ENCODE data around the gene GTF2IRD1. TPM values are rescaled to one million over a fixed set of nuclear protein-coding genes. Genes with fewer than 3 reads are reported as not detected.

Gene GTF2IRD1
- total and polyA plus RNA-seq, 2 of the 4 experiments (the other 2 are of a cell fraction): 4.1 to 21.9 TPM

DNA sequence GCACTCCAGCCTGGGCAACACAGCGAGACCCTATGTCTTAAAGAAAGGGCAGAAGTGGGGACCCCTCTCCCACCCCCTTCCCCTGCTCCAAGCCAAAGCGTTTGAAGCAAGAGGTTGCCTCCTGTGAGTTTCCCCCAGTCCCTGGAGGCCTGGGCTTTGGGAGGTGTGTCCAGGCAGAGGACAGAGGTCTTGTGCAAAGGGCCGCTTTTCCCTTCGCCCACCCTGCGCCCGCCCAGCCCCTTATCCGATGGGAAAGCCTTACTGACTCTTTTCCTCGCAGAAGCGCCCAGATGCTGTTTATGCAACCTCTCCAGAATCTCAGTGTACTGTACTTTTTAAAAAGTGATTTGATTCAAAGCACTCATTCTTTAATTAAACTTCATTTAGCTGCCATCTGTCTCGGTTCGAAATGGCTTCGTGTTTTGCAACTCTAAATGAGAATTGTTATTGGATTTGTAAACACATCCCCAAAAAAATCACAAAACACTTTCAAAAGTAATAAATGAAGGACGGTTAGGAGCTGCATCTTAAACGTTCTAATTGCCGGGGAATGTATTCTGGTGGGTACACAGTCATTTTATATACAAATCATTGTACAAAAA is 153.3 kb downstream of the GTF2IRD1 start (continued):
- no peak for TF ChIP-seq MAZ (IDR thresholded peaks at IDR 0.05; ENCODE audit: borderline replicate concordance, low read depth, low read length)

DNA sequence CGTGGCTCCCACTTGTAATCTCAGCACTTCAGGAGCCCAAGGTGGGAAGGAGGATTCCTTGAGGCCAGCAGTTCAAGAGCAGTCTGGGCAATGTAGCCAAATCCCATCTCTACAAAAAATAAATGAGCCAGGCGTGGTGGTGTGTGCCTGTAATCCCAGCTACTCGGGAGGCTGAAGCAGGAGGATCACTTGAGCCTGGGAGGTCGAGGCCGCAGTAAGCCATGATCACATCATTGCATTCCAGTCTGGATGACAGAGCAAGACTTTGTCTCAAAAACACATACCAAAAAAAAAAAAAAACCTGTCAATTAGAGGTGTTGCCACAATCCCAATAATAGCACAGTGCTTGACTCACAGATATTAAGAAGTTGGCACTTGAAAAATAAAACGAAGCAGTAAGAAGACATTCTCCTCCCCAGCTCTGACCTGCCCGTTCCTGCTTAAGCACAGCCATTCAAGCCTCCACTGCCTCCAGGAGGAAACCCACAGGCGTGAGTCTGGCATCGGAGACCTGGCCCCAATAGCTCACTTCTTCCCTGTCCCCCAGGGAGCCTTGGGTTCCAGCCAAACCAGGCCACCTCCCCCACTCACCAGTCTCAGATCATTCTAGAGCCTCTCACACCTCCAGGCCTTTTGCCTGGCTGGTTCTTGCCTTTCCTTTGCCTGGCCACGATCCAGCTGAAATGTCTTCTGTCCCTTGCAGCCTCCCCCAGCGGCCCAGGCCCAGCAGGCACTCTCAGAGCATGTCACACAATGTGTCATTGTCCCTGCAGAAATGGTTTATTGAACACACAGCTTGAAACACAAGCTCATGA is 158.5 kb downstream of the GTF2IRD1 start:
- no peak overlapping the region for H3K9ac ChIP-seq (ENCODE audit: low read depth, low read length)
- H2BK120ac ChIP-seq (ENCODE audit: low read depth, low read length): no peak overlapping the region
- no peak overlapping the region for H2BK20ac ChIP-seq (ENCODE audit: low read depth, low read length)
- ATAC-seq (ENCODE audit: low read depth): no peak
- no TSS peak for BruUV-seq (replicated peaks)
- no peak overlapping the region for H3K4me3 ChIP-seq (ENCODE audit: insufficient read depth, low read depth, low read length)
- WGBS, 2 experiments (ENCODE audit: extremely low coverage in 2 of 2, insufficient read length in 1 of 2): 48% methylated on average over 4 of the region's 11 CpGs; no CpG with 5 or more reads in 1 of the 2 experiments
- no peaks in the 10 kb centered on the region for H3K9me1 ChIP-seq (ENCODE audit: insufficient read depth, low read length)
- H2AFZ ChIP-seq (replicated peaks; ENCODE audit: low read length, poor library complexity): peak overlapping the region; percentile 60
- no peak overlapping the region for H3K4ac ChIP-seq (ENCODE audit: low read depth, low read length)
- H3K9me3 ChIP-seq (ENCODE audit: control insufficient read depth, insufficient read depth, low read length): no peaks in the 10 kb centered on the region
- ChIA-PET CTCF (interaction anchor here (0.6 kb wide), 1 partner anchor 125 kb away, joined by 4 read pairs; no protein-coding TSS in a partner anchor), POLR2A (ENCODE audit: unreplicated experiment) (no interaction called here)
- no peak overlapping the region for H4K91ac ChIP-seq (ENCODE audit: insufficient read depth, low read depth, low read length)
- no peak overlapping the region for H4K8ac ChIP-seq (ENCODE audit: low read depth in 2 of 2, low read length in 2 of 2)
- no peak overlapping the region for H2BK15ac ChIP-seq (ENCODE audit: low read depth, low read length)
- no peak overlapping the region for H2AK9ac ChIP-seq (replicated peaks; ENCODE audit: low read depth, low read length, poor library complexity)
- H3K14ac ChIP-seq (replicated peaks; ENCODE audit: low read depth, low read length): no peak overlapping the region
- intact Hi-C loops (cut with micrococcal nuclease): no loop called here
- H3K4me2 ChIP-seq (ENCODE audit: low read depth, low read length): no peak overlapping the region
- no peaks in the 10 kb centered on the region; the same call in 1 of the 2 replicates for H3K4me1 ChIP-seq (ENCODE audit: control insufficient read depth, insufficient read depth, low read length)
- no peaks in the 10 kb centered on the region for H3K27me3 ChIP-seq (ENCODE audit: control insufficient read depth, insufficient read depth, low read length)
- no peak for DNase-seq
- no peaks in the 10 kb centered on the region for H3K79me1 ChIP-seq (ENCODE audit: low read depth in 1 of 2, low read length in 2 of 2)
- no peak overlapping the region for H4K5ac ChIP-seq (ENCODE audit: low read depth, low read length)
- in situ Hi-C loops (cut with MboI; ENCODE audit: low sequenced_read_pairs): no loop called here
- H2AK5ac ChIP-seq (ENCODE audit: low read depth, low read length): peak overlapping the region; percentile 33; the same call in 1 of the 2 replicates
- H2BK5ac ChIP-seq (ENCODE audit: low read depth, low read length, poor library complexity, severe bottlenecking): no peak overlapping the region
- no peak overlapping the region for H3K27ac ChIP-seq (ENCODE audit: insufficient read depth, low read length)
- H3K23ac ChIP-seq (ENCODE audit: low read depth, low read length): no peak overlapping the region
- no peak overlapping the region for H3K18ac ChIP-seq (ENCODE audit: low read depth, low read length)
- peaks cover 3% of the 10 kb centered on the region; the same call in 1 of the 2 replicates for H4K20me1 ChIP-seq (ENCODE audit: insufficient read depth, low read length)
- H3K36me3 ChIP-seq (ENCODE audit: control insufficient read depth, insufficient read depth, low read length): no peaks in the 10 kb centered on the region
- dilution Hi-C loops (cut with HindIII; ENCODE audit: low sequenced_read_pairs, unreplicated experiment): no loop called here
- no peak for TF ChIP-seq SMC3 (IDR thresholded peaks at IDR 0.05; ENCODE audit: low read depth, low read length)
- no peak for TF ChIP-seq MXI1 (IDR thresholded peaks at IDR 0.05; ENCODE audit: borderline replicate concordance, low read depth, low read length)
- H3K56ac ChIP-seq (ENCODE audit: extremely low read depth, insufficient read depth, low read length): no peak overlapping the region

Data from IMR-90 (cell line).